AG04449 (cell line): ENCODE data around the gene C7.

Experiments
- CTCF ChIA-PET: fragments of 350-600 bp; formaldehyde crosslinking; extraction: SDS; loops from one replicate; lab custom pipeline; 2021; ENCODE audit warnings: antibody characterized with exemption; lab: Yijun Ruan, JAX
- POLR2A ChIA-PET: fragments of 400-600, 350-600 bp; formaldehyde crosslinking; extraction: SDS; loops from one replicate; lab custom pipeline; 2020; ENCODE audit warnings: antibody characterized with exemption, inconsistent platforms; lab: Yijun Ruan, JAX
- DNase-seq: peaks from one replicate; pipeline ENCODE4 v3.0.0-alpha.2; 2010; ENCODE audit warnings: low read depth, low spot score
- H3K4me3 ChIP-seq: 2 replicates; pipeline ENCODE4 v1.5.1; 2011; ENCODE audit warnings: low read depth, mild to moderate bottlenecking, control low read depth, low read length
- TF ChIP-seq, protein P1 (sequence below): IDR thresholded peaks from one replicate; pipeline ENCODE4 v1.5.1; 2011; ENCODE audit warnings: mild to moderate bottlenecking, moderate library complexity, low read length, control low read depth, inconsistent platforms; ENCODE audit not compliant: insufficient read depth; ENCODE audit errors: missing control alignments

C7 gene

DNA sequence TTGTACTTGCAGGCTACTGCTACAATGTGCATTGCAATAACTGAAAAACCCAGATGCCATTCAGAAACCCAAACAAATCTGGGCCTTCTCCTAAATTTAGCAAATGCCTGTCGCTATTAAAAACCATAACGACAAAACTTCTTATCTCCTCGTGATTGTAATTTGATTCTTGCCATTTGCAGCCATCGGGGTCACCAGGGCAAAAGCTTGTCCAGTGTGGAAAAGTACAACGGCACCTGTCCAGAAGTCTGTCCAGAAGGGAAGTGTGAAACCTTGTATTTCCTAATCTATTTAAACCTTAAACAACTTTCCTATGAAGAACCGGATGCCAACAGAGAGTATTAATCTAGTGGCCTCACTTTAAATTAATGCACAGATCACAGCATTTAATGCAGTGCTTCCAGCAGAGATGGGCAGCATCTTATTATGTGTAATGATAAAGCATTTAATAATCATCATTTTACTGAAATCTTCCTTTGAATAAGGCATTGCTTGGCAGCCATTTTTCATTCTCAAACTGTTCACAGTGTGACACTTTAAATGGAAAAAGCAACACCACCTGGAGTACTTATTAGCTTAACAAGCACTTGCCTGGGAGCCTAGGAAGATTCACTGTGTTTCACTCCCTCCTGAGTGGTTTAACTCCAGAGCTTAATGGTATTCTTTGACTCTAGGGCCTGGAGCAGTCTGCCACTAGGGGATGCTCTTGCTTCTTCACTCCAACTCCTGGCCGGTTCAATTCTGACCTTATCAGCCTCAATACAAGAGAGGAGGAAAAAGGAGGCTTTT is 4.9 kb upstream of the C7 start:
- POLR2A ChIA-PET = no interaction called here
- TF ChIP-seq, protein P1, sequence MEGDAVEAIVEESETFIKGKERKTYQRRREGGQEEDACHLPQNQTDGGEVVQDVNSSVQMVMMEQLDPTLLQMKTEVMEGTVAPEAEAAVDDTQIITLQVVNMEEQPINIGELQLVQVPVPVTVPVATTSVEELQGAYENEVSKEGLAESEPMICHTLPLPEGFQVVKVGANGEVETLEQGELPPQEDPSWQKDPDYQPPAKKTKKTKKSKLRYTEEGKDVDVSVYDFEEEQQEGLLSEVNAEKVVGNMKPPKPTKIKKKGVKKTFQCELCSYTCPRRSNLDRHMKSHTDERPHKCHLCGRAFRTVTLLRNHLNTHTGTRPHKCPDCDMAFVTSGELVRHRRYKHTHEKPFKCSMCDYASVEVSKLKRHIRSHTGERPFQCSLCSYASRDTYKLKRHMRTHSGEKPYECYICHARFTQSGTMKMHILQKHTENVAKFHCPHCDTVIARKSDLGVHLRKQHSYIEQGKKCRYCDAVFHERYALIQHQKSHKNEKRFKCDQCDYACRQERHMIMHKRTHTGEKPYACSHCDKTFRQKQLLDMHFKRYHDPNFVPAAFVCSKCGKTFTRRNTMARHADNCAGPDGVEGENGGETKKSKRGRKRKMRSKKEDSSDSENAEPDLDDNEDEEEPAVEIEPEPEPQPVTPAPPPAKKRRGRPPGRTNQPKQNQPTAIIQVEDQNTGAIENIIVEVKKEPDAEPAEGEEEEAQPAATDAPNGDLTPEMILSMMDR = peak; percentile 88

DNA sequence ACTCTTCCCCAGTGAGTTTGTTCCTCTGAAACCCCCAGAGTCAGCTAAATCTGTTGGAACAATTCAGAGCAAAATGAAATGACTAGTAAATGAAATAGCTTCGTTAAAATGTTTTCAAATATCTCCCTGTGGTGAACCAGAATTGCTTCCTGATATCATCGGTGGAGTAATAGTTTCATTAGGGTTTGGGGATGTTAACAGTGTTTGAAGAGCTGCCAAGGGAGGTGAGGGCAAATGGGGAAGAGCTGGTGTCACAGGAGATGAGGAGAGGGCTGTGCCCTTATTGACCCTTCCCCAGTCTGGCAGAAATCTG is 4.3 kb upstream of the C7 start:
- CTCF ChIA-PET = interaction anchor here (0.7 to 6.2 kb wide), 40 partner anchors 9 to 938 kb away, joined by 3 to 42 read pairs (median 4); no protein-coding TSS in a partner anchor
- TF ChIP-seq, protein P1 = no peak
- H3K4me3 ChIP-seq = no peak overlapping the region
- POLR2A ChIA-PET = no interaction called here
- no peak for DNase-seq

More for the DNA sequence above, 4.9 kb upstream of the C7 start:
- peak; percentile 26 for DNase-seq
- no peak overlapping the region for H3K4me3 ChIP-seq
- CTCF ChIA-PET = interaction anchor here (0.5 to 6.2 kb wide), 47 partner anchors 8 to 939 kb away, joined by 3 to 42 read pairs (median 3); no protein-coding TSS in a partner anchor

DNA sequence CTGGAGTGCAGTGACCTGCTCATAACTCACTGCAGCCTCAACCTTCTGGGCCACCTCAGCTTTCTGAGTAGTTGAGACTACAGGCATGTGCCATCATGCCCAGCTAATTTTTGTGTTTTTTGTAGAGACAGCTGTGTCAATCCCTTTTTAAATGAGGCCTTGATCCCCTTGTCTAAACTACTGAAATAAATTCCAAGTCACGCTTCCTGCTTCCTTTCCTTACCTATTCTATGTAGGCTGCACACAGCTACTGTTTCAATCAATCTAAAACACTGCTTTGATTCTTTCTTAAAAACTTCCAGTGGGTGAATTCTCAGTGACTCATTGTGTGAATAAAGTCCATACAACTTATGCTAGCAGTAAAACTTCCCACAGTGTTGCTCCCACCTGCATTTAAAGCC is 2.9 kb upstream of the C7 start:
- no peak overlapping the region for H3K4me3 ChIP-seq
- POLR2A ChIA-PET = no interaction called here
- TF ChIP-seq, protein P1 = no peak
- CTCF ChIA-PET = interaction anchor here (1.0 to 6.2 kb wide), 5 partner anchors 363 to 938 kb away, joined by 3 to 42 read pairs (median 4); no protein-coding TSS in a partner anchor
- DNase-seq = no peak

DNA sequence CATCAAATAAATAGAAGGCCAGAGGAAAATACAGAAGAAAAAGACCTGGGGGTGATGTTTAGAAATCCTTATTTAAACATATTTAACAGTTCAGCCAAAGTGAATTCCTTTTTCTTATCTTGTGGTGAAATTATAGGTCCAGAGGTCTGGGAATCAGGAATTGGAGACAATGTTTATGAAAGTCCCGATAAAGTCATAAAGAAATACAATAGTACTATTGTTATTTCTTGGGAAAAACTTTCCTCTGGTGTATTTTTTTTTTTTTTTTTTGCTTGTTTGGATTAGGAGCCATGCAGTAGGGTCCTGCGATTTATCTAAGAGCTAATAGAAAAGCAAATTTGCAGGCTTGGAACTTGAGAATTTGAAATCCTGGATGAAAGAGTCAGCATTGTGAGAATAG is 426 bp downstream of the C7 start:
- no peak for DNase-seq
- TF ChIP-seq, protein P1 = no peak
- CTCF ChIA-PET = interaction anchor here (0.9 kb wide), 1 partner anchor 731 kb away, joined by 3 read pairs; no protein-coding TSS in a partner anchor

DNA sequence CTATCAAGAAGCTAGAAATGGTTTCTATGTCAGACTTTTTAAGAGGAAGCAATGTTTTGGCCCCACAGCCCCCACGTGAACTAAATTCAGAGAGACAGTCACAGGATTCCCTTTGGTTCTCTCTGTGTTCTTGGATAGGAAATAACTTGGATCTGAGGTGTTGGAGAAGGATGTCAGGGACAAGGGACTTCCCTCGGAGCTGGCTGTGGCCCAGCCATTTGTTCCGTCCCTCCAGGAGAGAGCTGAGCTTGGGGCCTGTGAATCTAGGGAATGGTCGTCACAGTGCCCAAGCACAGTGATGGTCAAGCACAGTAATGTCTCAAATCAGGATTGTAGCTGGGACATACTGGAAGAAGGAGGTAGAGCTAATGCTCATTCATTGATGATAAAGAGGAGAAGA is 2.0 kb downstream of the C7 start:
- ChIA-PET CTCF (no interaction called here), POLR2A (no interaction called here)
- no peak overlapping the region for H3K4me3 ChIP-seq
- TF ChIP-seq, protein P1 = no peak
- DNase-seq = no peak

More for the DNA sequence above, 426 bp downstream of the C7 start:
- POLR2A ChIA-PET = no interaction called here
- H3K4me3 ChIP-seq = no peak overlapping the region

DNA sequence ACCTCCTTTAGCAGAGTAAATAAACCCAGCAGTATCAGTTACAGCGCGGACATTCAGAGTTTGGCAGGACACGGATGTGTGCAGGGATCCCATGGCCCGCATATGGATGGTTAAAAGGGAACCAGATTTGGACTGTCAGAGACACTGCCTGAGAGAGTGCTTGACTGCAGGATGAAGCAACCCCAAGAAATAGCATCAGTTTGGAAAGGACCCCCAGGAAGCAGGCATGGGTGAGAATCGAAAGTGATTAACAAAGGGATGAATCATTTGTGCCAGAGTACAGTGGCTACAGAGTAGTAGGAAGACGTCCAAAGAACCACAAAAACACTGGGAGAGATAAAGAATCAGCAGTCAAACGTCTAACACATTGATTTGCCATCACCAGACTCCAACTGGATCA is 5.5 kb downstream of the C7 start:
- no peak for DNase-seq
- no peak overlapping the region for H3K4me3 ChIP-seq
- TF ChIP-seq, protein P1 = no peak
- ChIA-PET CTCF (interaction anchor here (1.8 kb wide), 1 partner anchor 10 kb away, joined by 6 read pairs; no protein-coding TSS in a partner anchor), POLR2A (no interaction called here)
